HepG2 (cell line): ENCODE results near the gene SKIL. TPM values are rescaled to one million over a fixed set of nuclear protein-coding genes. Genes with fewer than 3 reads are reported as not detected.

ENCODE experiments used
- ATAC-seq: fragments of 200-7000 bp; cut with Tn5 transposase; 3 replicates; pipeline ENCODE4 v1.9.1; 2020; ENCODE audit warnings: mild to moderate bottlenecking, moderate library complexity
- BruUV-seq: library from RNA; stranded (reverse); fragments of 400-500 nt; replicated peaks from 2 replicates; lab custom pipeline; 2021; lab: Mats Ljungman, UMichigan
- CTCF ChIA-PET: fragments of 300-600 bp; formaldehyde crosslinking; extraction: SDS; loops from one replicate; lab custom pipeline; 2021; ENCODE audit warnings: low total read pairs, inconsistent platforms, low intra/inter-chr PET ratio; lab: Yijun Ruan, JAX
- POLR2A ChIA-PET: fragments of 350-600 bp; sonication (Branson Sonifier 250); formaldehyde crosslinking; loops from one replicate; lab custom pipeline; 2020; ENCODE audit warnings: antibody characterized with exemption, inconsistent platforms; lab: Yijun Ruan, JAX
- DNase-seq: peaks from one replicate; pipeline ENCODE4 v3.0.0-alpha.2; 2015; ENCODE audit warnings: low spot score
- FAIRE-seq: peaks from 3 replicates; lab custom pipeline; 2011; peaks lifted over from hg19 to GRCh38; lab: Jason Lieb, UNC
- H2AFZ ChIP-seq: one replicate; pipeline ENCODE4 v1.6.1; 2011; ENCODE audit warnings: low read length, inconsistent platforms
- H3K27ac ChIP-seq: fragments of 300-600 bp; 3 replicates; pipeline ENCODE4 v1.8.0; 2011; ENCODE audit warnings: mixed run types, mild to moderate bottlenecking, mixed read lengths, low read length, inconsistent platforms; ENCODE audit not compliant: insufficient read depth; ENCODE audit errors: extremely low read length
- H3K27me3 ChIP-seq, 2 experiments: fragments of 200-600 bp in 1 of 2; 2 replicates in 1 of 2; 3 replicates in 1 of 2; pipeline versions ENCODE4 v1.6.0 to v1.8.0; 2011; ENCODE audit warnings: low read length in 2 of 2, mild to moderate bottlenecking in 2 of 2, moderate library complexity in 2 of 2, inconsistent platforms in 1 of 2; ENCODE audit not compliant: insufficient read depth in 2 of 2, control insufficient read depth in 1 of 2
- H3K36me3 ChIP-seq, 2 experiments: fragments of 200-600 bp in 1 of 2; replicated peaks in 1 of 2; 2 replicates in 1 of 2; 3 replicates in 1 of 2; pipeline versions ENCODE4 v1.5.1 to v1.8.0; 2011; ENCODE audit warnings: low read length in 2 of 2, inconsistent platforms in 1 of 2; ENCODE audit not compliant: insufficient read depth in 2 of 2, control insufficient read depth in 1 of 2
- H3K4me1 ChIP-seq: 2 replicates; pipeline ENCODE4 v1.5.1; 2012; ENCODE audit warnings: low read length, inconsistent platforms; ENCODE audit not compliant: insufficient read depth
- H3K4me2 ChIP-seq: 2 replicates; pipeline ENCODE4 v1.6.0; 2011; ENCODE audit warnings: low read depth, low read length, inconsistent platforms
- H3K4me3 ChIP-seq, 3 experiments: fragments of 200-600 bp in 1 of 3; sonication (generic), shearing (Covaris generic) in 1 of 3; replicated peaks in 1 of 3; 2 replicates each; pipeline ENCODE4 v1.5.1; 2011 to 2016; ENCODE audit warnings: low read length in 3 of 3, inconsistent platforms in 2 of 3, low read depth in 2 of 3, mild to moderate bottlenecking in 2 of 3, control low read depth in 1 of 3, mixed read lengths in 1 of 3; ENCODE audit not compliant: insufficient read depth in 1 of 3
- H3K79me2 ChIP-seq: one replicate; pipeline ENCODE4 v1.6.1; 2011; ENCODE audit warnings: low read length, inconsistent platforms; ENCODE audit not compliant: insufficient read depth
- H3K9ac ChIP-seq: 2 replicates; pipeline ENCODE4 v1.6.0; 2011; ENCODE audit warnings: mild to moderate bottlenecking, low read depth, low read length, inconsistent platforms; ENCODE audit not compliant: insufficient read depth
- H3K9me3 ChIP-seq: 2 replicates; pipeline ENCODE4 v1.5.1; 2012; ENCODE audit warnings: mild to moderate bottlenecking, low read length
- H4K20me1 ChIP-seq: 2 replicates; pipeline ENCODE4 v1.6.0; 2011; ENCODE audit warnings: inconsistent platforms, mild to moderate bottlenecking, low read length, moderate library complexity; ENCODE audit not compliant: insufficient read depth
- CREM ChIP-seq, 2 experiments: sonication (generic) in 1 of 2; formaldehyde crosslinking in 1 of 2; IDR thresholded peaks; 2 replicates each; pipeline versions ENCODE4 v1.4.0 to v1.6.1; 2016 to 2020; ENCODE audit warnings: antibody characterized with exemption in 1 of 2, mild to moderate bottlenecking in 1 of 2, missing genetic modification reagents in 1 of 2
- IKZF1 ChIP-seq: fragments of 450-650 bp; IDR thresholded peaks from 2 replicates; pipeline ENCODE4 v1.7.1; 2016
- ISX ChIP-seq: sonication (generic); formaldehyde crosslinking; conservative IDR thresholded peaks from 2 replicates; pipeline ENCODE4 v1.5.0; 2020; ENCODE audit warnings: missing genetic modification reagents
- KDM2A ChIP-seq: sonication (generic); formaldehyde crosslinking; IDR thresholded peaks from 2 replicates; pipeline ENCODE4 v1.4.0; 2020; ENCODE audit warnings: low read depth, missing genetic modification reagents, borderline replicate concordance
- MYNN ChIP-seq: sonication (generic); formaldehyde crosslinking; IDR thresholded peaks from 2 replicates; pipeline ENCODE4 v1.4.0; 2020; ENCODE audit warnings: mild to moderate bottlenecking, low read depth, missing genetic modification reagents
- NPAS2 ChIP-seq: sonication (generic); formaldehyde crosslinking; IDR thresholded peaks from 2 replicates; pipeline ENCODE4 v1.8.0; 2022; ENCODE audit warnings: mild to moderate bottlenecking, missing genetic modification reagents, borderline replicate concordance
- ONECUT2 ChIP-seq: sonication (generic); formaldehyde crosslinking; IDR thresholded peaks from 2 replicates; pipeline ENCODE4 v1.4.0; 2020; ENCODE audit warnings: missing genetic modification reagents
- POLR2AphosphoS2 ChIP-seq: IDR thresholded peaks from 2 replicates; pipeline ENCODE4 v1.6.1; 2011; ENCODE audit warnings: low read depth, low read length, improper control_type of control experiment
- PTBP1 ChIP-seq: fragments of 200-400 bp; formaldehyde crosslinking; IDR thresholded peaks from 2 replicates; pipeline ENCODE4 v1.6.1; 2018; ENCODE audit warnings: low read length, low read depth; ENCODE audit not compliant: poor library complexity, severe bottlenecking
- TOPORS ChIP-seq: sonication (generic); formaldehyde crosslinking; IDR thresholded peaks from 2 replicates; pipeline ENCODE4 v1.8.0; 2023; ENCODE audit warnings: mild to moderate bottlenecking, missing genetic modification reagents
- ZNF367 ChIP-seq: sonication (generic); formaldehyde crosslinking; IDR thresholded peaks from 2 replicates; pipeline ENCODE4 v1.4.0; 2020; ENCODE audit warnings: missing genetic modification reagents, borderline replicate concordance
- ZNF564 ChIP-seq: sonication (generic); formaldehyde crosslinking; IDR thresholded peaks from 2 replicates; pipeline ENCODE4 v1.8.1; 2023; ENCODE audit warnings: mild to moderate bottlenecking, missing genetic modification reagents
- ZNF670 ChIP-seq: sonication (generic); formaldehyde crosslinking; IDR thresholded peaks from 2 replicates; pipeline ENCODE4 v1.8.0; 2022; ENCODE audit warnings: mild to moderate bottlenecking, missing genetic modification reagents, borderline replicate concordance
- ZNF720 ChIP-seq: sonication (generic); formaldehyde crosslinking; IDR thresholded peaks from 2 replicates; pipeline ENCODE4 v1.4.0; 2020; ENCODE audit warnings: missing genetic modification reagents
- WGBS: methylation state at CpG from one replicate; pipeline ENCODE4 v1.1.6; 2017; ENCODE audit warnings: low lambda C conversion rate; 5-methylcytosine and 5-hydroxymethylcytosine counted together
- in situ Hi-C: cut with HindIII; loops from 2 replicates; pipeline ENCODE4 v1.10.0; 2017; ENCODE audit warnings: low pct_unique_long_range_greater_than_20kb; ENCODE audit not compliant: extremely low pct_ligation_motif_present
- intact Hi-C: fragments of 100-400 bp; cut with micrococcal nuclease; formaldehyde crosslinking; loops from one replicate; pipeline ENCODE4 v1.10.0; 2022; ENCODE audit not compliant: unreplicated experiment
- polyA plus RNA-seq, 8 experiments: library from polyadenylated mRNA; depleted of rRNA in 3 of 8; stranded (reverse) in 7 of 8; unstranded in 1 of 8; fragments of >200 nt; fragmentation: Illumina TruSeq in 4 of 8; extraction: Trizol in 4 of 8; gene quantifications; 2 replicates each; pipeline versions ENCODE4 v1.2.1 to v1.2.3, GENCODE V29; 2011 to 2016; ENCODE audit warnings: low read depth in 4 of 8, missing spikeins in 1 of 8, mixed read lengths in 1 of 8; ENCODE audit not compliant: insufficient read depth in 1 of 8
- total RNA-seq, 5 experiments: library from RNA; depleted of rRNA; stranded (reverse); fragments of >200 nt; fragmentation: Illumina TruSeq; extraction: Trizol; gene quantifications; 2 replicates each; pipeline ENCODE4 v1.2.3, GENCODE V29; 2016; ENCODE audit warnings: low read depth in 1 of 5
- TF ChIP-seq, protein P1 (sequence below): sonication (generic); formaldehyde crosslinking; IDR thresholded peaks from 2 replicates; pipeline ENCODE4 v1.4.0; 2020; ENCODE audit warnings: missing genetic modification reagents, mild to moderate bottlenecking, borderline replicate concordance
- TF ChIP-seq, protein P2 (sequence below): sonication (generic); formaldehyde crosslinking; IDR thresholded peaks from 2 replicates; pipeline ENCODE4 v1.4.0; 2020; ENCODE audit warnings: missing genetic modification reagents; ENCODE audit errors: not compliant biosample characterization
- TF ChIP-seq, protein P3 (sequence below): sonication (generic); formaldehyde crosslinking; IDR thresholded peaks from 2 replicates; pipeline ENCODE4 v1.5.1; 2020; ENCODE audit warnings: missing genetic modification reagents, mild to moderate bottlenecking, borderline replicate concordance
- TF ChIP-seq, protein P4 (sequence below): sonication (generic); formaldehyde crosslinking; IDR thresholded peaks from 2 replicates; pipeline ENCODE4 v1.4.0; 2020; ENCODE audit warnings: mild to moderate bottlenecking, low read depth, missing genetic modification reagents

The SKIL gene
- total and polyA plus RNA-seq, 2 of the 13 experiments (the other 11 are each of a cell fraction or from before 2014, with no cell fraction given), result 5.2 to 20.7 TPM

DNA sequence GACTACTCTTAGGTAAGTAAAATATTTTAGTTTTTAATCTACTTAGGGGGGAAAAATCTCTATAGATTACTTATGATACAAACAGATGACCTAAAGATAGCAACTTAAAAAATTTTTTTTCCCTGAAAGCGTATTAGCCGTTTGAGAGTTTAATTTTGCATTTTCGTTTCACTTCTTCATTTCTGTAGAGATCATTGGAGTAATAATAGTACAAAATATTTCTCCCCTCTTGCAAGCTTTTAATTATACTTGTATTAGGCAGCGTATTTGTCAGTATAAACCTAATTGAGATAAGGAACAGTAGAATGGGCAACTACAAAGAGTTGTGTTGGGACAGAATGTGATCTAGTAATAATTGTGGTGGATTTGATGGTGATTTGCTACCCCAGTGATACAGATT, 10.3 kb downstream of the SKIL start:
- H3K4me1 ChIP-seq, result peaks cover 20% of the 10 kb centered on the region
- no peak for FAIRE-seq
- H3K9ac ChIP-seq, result no peak overlapping the region
- H3K4me3 ChIP-seq, result no peak overlapping the region
- H4K20me1 ChIP-seq, result no peaks in the 10 kb centered on the region
- no peak for ATAC-seq
- H2AFZ ChIP-seq, result no peak overlapping the region
- intact Hi-C loops, result loop anchor here (5.0 kb wide), 1 partner anchor 180 kb away; no protein-coding TSS in a partner anchor
- H3K27me3 ChIP-seq, result no peaks in the 10 kb centered on the region
- no peak overlapping the region for H3K4me2 ChIP-seq
- H3K36me3 ChIP-seq, result no peaks in the 10 kb centered on the region
- in situ Hi-C loops, result loop anchor here (5.0 kb wide), 1 partner anchor 55 kb away; no protein-coding TSS in a partner anchor
- H3K79me2 ChIP-seq, result no peaks in the 10 kb centered on the region
- DNase-seq, result no peak
- 96% methylated on average over 4 of the region's 4 CpGs for WGBS
- no TSS peak for BruUV-seq
- no peaks in the 10 kb centered on the region for H3K9me3 ChIP-seq
- POLR2A ChIA-PET, result no interaction called here
- CTCF ChIA-PET, result interaction anchor here (1.1 kb wide), 1 partner anchor 57 kb away, joined by 3 read pairs; no protein-coding TSS in a partner anchor
- no peak overlapping the region for H3K27ac ChIP-seq
- TF ChIP-seq, protein P1, sequence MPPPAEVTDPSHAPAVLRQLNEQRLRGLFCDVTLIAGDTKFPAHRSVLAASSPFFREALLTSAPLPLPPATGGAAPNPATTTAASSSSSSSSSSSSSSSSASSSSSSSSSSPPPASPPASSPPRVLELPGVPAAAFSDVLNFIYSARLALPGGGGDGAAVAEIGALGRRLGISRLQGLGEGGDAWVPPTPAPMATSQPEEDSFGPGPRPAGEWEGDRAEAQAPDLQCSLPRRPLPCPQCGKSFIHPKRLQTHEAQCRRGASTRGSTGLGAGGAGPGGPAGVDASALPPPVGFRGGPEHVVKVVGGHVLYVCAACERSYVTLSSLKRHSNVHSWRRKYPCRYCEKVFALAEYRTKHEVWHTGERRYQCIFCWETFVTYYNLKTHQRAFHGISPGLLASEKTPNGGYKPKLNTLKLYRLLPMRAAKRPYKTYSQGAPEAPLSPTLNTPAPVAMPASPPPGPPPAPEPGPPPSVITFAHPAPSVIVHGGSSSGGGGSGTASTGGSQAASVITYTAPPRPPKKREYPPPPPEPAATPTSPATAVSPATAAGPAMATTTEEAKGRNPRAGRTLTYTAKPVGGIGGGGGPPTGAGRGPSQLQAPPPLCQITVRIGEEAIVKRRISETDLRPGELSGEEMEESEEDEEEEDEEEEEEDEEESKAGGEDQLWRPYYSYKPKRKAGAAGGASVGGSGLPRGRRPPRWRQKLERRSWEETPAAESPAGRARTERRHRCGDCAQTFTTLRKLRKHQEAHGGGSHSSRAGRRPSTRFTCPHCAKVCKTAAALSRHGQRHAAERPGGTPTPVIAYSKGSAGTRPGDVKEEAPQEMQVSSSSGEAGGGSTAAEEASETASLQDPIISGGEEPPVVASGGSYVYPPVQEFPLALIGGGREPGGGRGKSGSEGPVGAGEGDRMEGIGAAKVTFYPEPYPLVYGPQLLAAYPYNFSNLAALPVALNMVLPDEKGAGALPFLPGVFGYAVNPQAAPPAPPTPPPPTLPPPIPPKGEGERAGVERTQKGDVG (CRISPR knock-in tag), result no peak
- TF ChIP-seq ZNF367 (no peak), IKZF1 (no peak), MYNN (CRISPR knock-in tag) (no peak), TOPORS (CRISPR knock-in tag) (no peak), PTBP1 (no peak), KDM2A (CRISPR knock-in tag) (no peak), ZNF720 (CRISPR knock-in tag) (no peak), ZNF564 (no peak), POLR2AphosphoS2 (no peak), ISX (no peak), ZNF670 (CRISPR knock-in tag) (no peak), NPAS2 (CRISPR knock-in tag) (no peak), CREM (IDR thresholded peaks at IDR 0.05) (no peak), CREM (CRISPR knock-in tag; IDR thresholded peaks at IDR 0.05) (no peak), ONECUT2 (CRISPR knock-in tag) (no peak)
- TF ChIP-seq, protein P2, sequence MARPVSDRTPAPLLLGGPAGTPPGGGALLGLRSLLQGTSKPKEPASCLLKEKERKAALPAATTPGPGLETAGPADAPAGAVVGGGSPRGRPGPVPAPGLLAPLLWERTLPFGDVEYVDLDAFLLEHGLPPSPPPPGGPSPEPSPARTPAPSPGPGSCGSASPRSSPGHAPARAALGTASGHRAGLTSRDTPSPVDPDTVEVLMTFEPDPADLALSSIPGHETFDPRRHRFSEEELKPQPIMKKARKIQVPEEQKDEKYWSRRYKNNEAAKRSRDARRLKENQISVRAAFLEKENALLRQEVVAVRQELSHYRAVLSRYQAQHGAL, result no peak
- TF ChIP-seq, protein P3, sequence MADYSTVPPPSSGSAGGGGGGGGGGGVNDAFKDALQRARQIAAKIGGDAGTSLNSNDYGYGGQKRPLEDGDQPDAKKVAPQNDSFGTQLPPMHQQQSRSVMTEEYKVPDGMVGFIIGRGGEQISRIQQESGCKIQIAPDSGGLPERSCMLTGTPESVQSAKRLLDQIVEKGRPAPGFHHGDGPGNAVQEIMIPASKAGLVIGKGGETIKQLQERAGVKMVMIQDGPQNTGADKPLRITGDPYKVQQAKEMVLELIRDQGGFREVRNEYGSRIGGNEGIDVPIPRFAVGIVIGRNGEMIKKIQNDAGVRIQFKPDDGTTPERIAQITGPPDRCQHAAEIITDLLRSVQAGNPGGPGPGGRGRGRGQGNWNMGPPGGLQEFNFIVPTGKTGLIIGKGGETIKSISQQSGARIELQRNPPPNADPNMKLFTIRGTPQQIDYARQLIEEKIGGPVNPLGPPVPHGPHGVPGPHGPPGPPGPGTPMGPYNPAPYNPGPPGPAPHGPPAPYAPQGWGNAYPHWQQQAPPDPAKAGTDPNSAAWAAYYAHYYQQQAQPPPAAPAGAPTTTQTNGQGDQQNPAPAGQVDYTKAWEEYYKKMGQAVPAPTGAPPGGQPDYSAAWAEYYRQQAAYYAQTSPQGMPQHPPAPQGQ (CRISPR knock-in tag), result no peak
- TF ChIP-seq, protein P4, sequence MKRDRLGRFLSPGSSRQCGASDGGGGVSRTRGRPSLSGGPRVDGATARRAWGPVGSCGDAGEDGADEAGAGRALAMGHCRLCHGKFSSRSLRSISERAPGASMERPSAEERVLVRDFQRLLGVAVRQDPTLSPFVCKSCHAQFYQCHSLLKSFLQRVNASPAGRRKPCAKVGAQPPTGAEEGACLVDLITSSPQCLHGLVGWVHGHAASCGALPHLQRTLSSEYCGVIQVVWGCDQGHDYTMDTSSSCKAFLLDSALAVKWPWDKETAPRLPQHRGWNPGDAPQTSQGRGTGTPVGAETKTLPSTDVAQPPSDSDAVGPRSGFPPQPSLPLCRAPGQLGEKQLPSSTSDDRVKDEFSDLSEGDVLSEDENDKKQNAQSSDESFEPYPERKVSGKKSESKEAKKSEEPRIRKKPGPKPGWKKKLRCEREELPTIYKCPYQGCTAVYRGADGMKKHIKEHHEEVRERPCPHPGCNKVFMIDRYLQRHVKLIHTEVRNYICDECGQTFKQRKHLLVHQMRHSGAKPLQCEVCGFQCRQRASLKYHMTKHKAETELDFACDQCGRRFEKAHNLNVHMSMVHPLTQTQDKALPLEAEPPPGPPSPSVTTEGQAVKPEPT (CRISPR knock-in tag), result no peak
